ENCODE measurements around the gene ZNF653. TPM values are rescaled to one million over a fixed set of nuclear protein-coding genes. Genes with fewer than 3 reads are reported as not detected.

ZNF653 gene
- polyA plus RNA-seq, 1 donor, result 6.7 TPM

DNA sequence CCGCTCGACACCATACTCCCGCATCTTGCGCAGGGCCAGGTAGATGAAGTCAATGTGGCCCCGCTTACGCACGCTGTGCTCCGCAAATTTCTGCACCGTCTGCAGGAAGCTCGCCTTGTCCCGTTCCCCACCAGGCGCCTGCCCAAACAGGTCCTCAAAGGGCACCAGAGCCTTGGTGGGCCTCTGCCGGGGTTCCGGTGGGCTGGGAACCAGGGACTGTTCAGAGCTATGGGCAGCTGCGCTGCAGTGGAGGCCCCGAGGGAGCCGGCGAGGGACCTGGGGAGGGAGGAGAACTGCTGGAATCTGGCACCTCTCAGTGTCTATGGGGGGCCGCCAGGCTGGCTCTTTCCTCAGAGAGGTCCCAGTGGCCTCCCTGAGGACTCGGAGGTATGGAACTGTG is 8.3 kb upstream of the ZNF653 start:
- no peak for DNase-seq

DNA sequence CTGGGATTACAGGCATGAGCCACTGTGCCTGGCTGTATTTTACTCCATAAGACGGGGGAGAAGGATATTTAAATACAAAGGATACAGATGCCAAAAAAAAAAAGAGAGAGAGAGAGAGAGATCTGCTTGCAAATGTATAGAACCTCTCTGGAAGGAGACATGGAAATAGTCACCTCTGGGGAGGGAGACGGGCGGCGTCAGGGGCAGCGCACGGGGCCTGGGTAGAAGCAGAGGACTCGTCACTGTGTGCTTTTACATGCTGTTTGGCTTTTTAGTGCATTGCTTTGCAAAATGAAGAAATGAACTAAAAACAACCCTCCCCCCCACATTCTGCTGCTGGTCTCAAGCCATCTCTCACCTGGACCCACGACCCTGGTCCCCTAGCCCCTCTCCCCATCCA is 4.8 kb upstream of the ZNF653 start:
- no peak for DNase-seq

DNA sequence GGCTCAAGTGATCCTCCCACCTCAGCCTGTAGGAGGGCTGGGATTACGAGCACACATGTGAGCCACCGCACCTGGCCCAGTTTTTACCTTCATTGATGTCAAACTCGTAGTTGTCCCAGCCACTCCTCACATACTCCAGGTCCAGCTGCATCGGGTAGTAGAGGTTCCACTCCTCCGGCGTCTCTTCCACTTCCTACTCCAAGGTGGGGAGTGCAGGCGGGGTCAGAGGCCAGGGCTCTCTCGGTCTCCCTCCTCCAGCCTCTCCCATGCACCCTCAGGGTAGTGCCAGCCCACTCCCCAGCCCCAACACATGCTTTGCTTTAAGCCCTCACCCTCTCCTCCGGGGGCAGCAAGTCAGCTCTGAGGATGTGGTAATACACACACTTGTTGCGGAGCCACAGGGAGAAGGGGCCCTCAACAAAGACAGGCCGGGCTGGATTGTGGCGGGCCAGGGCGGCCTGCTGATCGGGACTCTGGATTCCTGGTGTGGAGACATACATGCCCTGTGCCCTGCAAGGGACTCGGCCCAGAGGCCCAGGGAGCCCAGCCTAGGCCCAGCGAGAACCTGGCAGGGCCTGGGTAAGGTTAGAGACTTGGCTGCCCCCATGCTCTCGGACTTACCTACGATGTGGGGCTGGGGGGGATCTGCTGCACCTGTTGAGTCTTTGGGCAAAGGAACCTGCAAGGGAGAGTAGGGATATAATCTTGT is 1.9 kb upstream of the ZNF653 start:
- DNase-seq, result no peak

DNA sequence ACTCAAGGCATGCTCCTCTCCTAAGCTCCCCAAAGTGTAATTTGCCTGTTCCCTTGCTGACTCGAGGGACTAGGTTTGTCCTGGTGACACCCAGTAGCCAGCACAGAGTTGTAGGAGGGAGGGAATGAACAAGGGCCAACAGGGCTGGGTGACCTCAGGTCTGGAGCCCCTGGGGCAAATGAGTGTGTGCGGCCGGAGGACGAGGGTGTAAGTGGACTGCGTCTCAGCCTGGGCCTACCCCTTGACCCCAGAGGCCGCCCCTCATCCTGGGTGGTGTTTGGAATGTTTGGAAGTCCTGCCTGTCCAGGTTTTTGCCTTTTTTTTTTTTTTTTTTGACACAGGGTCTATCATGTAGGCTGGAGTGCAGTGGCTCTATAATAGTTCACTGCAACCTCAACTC is 1.3 kb upstream of the ZNF653 start:
- no peak for DNase-seq

DNA sequence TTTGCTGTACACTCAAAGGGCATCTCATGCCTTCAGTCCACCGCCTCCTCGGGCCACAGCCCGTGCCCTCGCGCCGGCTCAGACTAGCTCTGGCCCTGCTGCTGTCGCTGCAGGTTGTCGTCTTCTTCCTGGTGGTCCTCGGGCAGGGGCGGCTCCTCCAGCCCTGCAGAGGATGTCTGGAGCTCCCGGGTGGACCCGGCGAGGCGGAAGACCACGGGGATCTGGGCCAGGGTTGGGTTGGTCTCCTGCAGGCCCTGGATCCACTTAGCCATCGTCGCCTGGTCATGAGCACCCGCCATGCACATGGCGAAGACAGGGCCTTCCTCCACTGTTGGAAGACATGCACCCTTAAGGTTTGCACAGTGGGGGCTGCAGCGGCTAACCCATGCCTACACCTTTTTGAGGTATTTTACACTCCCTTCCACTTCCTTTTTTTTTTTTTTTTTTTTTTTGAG is 489 bp upstream of the ZNF653 start:
- DNase-seq, result no peak

DNA sequence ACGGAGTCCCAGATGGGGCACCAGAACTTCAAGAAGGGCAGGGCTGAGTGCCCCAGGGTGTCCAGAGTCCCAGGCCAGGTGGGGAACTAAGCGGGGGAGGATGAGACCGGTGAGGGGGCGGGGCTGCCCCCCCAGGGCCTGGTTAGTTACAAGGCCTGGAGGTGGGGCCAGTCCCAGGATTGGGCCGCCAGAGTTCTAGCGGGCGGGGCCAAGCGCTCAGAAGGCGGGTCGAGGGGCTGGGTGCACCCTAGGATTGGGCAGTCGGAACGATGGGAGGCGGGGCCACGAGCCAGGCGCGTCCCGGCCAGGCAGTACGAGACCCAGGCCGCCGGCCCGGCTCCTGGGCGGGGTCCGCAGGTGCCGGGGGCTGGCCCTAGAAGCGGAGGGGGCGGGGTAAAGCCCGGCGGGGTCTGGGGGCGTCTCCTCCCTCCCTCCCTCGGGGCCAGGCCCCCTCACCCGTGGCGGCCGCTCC is 571 bp downstream of the ZNF653 start:
- peak; percentile 94 for DNase-seq

DNA sequence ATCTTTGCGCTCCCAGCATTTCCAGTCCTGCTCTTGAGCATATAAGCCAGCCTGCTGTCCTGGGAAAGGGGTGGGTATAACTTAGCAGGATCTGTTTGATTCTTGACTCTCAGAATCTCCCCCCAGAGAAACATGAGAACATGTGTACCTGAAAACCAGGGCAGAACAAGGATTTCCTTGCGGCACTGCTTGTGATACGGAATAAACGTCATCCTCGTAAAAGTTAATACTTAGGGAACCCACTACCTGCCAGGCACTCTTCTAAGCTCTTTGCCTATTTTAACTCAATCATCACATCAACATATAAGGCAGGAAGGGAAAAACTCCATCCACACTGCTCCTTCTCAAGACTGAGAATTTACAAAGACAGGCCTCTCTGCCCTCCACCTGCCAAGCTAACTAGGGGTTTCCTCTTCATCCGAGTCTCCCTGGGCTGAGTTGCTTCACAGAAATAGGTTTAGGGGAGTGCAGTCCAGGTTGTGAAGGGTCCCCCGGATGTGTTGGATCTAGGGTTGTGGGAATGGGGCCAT is 1.1 kb downstream of the ZNF653 start:
- DNase-seq, result no peak

DNA sequence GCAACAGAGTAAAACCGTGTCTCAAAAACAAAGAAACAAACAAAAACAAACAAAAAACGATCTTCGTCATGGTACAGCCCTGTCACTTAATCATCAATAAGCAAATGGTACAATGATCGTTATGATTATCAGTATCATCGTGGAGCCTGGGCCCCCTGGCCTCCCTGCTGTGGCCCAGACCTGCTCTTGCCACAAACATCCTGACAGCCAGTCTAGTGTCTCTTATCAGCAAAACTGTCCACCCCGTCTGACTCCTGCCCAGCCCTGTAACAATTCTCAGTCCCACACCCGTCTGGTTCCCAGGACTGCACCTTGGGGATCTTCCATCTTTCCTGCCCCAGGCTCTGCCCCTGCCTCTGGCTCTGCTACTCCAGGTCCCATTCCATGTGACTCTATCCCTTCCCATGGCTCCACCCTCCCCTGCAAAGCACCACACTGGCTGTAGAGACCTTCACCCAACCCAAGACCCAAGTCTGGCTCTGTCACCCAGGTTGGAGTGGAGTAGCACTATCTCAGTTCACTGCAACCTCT is 5.7 kb downstream of the ZNF653 start:
- no peak for DNase-seq

DNA sequence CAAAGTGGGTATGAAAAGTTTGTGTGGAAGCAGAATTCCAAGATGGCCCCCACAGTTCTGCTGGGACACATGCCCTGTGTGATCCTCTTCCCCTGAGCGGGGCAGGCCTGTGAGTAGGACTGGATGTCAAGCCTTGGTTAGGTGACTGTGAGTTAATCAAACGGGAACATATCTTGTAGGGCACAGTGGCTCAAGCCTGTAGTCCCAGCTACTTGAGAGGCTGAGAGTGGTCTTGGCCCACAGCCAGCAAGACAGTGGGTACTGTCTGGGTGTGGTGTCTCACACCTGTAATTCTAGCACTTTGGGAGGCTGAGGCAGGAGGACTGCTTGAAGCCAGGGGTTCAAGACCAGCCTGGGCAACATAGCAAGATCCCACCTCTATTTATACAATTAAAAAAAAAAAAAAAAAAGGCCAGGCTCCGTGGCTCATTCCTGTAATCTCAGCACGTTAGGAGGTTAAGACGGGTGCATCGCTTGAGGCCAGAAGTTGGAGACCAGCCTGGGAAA is 6.4 kb downstream of the ZNF653 start:
- DNase-seq, result no peak

DNA sequence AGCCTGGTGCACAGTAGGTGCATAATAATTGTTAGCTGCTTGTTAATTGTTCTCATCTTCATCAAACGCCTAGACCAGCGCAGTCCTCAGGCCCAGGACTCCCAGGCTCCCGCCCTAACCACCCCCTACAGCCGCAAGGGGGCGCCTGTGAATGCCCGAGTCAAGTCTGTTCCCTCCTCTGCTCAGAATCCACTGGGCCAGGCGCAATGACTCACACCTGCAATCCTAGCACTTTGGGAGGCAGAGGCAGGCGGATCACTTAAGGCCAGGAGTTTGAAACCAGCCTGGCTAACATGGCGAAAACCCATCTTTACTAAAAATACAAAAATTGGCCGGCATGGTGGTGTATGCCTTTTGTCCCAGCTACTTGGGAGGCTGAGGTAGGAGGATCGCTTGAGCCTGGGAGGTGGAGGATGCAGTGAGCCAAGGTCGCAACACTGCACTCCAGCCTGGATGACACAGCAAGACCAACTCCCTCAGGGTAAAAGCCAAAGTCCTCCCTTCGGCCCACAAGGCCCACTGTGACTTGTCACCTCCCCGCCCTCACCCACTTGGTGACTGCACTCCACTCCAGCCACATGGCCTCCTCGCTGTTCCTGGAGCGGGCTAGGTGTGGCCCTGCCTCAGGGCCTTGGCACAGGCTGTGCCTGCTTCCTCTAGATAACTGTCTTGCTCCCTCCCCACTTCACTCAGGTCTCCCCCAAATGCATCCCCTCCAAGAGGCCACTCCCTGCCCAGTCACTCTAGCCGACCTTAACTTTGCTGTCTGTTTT is 9.1 kb downstream of the ZNF653 start:
- peak; percentile 41 for DNase-seq

DNA sequence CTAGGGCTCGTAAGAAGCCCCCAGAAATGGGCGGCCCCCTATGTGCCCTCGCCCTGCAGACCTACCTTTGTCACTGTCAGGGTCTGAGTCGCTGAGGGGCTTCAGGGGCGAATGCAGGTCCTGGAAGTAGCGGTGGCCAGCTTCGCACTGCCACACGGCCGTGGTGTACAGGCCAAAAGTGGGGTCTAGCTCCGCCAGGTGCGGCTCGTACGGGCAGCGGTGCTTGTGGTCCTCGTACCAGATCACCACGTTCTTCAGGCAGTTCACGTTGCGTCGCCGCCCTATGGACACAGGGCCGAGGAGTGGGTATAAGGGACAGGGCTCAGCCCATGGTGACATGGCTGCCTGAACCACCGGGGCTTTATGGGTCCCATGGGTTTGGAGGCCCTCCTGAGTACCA is 9.8 kb downstream of the ZNF653 start:
- DNase-seq, result no peak

DNA sequence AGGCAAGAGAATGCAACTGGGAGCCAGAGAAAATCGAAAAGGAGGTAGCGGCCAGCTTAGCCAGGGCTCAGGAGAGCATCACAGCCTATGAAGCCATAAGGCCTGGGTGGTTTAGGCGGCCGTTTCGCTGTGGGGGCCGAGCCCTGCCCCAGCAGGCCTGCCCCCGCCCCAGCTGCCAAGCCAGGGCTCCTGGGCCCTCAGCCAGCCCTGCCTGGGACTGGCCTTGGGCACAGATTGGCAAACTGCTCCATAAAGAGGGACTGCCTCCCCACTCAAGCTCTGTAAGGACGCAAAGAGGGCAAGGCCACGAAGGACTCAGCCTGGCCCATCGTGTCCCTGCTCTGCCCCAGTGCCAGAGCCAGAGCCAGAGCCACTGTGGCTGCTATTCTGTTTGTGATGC is 10.2 kb downstream of the ZNF653 start:
- DNase-seq, result no peak

DNA sequence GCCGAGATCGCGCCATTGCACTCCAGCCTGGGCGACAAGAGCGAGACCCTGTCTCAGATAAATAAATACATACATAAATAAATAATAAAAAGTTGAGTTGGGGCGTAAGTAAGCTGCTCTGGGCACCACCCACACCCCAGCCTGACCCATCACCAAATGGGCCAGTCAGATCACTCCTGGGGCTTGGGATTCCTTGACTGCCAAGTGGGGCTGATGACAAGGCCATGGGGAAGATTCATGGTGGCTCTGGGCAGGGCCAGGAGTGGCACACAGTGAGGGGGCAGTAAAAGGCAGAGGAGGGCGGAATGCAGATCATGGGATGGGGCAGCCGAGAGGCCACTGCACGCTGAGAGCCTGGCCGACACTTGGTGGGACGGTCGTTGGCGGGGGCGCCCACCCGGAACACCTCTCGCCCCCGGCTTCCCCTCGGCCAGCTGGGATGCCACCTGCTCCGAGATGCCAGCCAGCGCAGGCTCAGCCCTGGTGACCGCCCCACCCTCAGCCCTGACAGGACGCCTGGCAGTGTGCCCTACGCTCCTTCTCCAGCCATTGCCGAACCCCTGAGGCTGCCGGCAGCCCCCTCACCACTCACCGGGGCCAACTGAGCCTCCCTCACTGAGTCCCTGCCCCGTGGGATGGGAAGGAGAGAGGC is 10.9 kb downstream of the ZNF653 start:
- no peak for DNase-seq

DNA sequence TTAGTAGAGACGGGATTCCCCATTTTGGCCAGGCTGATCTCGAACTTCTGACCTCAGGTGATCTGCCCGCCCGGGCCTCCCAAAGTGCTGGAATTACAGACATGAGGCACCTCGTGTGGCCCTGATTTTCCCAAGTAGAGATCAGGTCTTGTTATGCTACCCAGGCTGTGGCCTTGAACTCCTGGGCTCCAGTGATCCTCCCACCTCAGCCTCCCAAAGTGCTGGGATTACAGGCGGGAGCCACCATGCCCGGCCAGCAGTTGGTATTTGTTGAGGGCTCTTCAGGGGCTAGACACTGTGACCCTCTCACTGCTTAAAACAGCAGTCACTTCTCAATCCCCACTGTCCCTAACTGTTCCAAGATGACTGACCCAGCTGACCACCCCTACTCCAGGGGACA is 16.3 kb downstream of the ZNF653 start:
- no peak for DNase-seq

DNA sequence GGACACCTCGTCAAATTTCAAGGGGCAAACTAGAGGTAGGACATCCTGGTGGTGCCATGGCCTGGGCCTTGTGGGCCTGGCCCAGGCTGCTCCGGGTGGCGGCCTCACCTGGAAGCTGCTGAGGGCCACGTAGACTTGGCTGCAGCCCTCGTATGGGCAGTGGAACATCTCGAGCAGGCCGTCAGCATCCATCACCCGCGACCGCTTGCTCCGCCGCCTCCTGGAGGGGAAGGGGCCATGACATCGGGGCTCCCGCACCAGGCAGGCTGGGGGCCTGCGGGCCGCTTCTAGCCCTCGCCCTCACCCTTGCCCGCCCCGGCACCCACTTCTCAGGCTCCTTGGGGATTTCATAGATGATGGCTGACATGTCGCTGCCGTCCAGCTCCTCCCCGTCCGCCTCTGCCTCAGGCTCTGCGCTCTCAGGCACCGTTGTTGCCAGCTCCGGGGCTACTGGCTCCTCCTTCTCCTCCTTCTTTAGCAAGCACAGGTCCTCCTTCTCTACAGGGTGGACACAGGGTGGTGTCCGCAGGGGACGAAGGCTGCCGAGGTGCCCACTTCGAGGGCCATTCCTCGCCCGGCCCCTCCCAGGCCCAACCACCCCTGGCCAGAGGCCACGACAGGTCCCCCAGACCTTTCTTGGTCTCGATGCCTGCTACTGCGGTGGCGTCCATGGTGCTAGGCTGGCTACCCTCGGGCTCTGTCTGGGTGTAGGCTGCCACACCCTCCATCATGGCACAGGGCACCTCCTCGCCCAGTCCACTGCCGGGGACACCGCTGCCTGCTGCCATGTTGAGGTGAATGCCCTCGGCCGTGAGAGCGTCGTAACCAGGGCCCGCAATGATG is 18.8 kb downstream of the ZNF653 start:
- no peak for DNase-seq

DNA sequence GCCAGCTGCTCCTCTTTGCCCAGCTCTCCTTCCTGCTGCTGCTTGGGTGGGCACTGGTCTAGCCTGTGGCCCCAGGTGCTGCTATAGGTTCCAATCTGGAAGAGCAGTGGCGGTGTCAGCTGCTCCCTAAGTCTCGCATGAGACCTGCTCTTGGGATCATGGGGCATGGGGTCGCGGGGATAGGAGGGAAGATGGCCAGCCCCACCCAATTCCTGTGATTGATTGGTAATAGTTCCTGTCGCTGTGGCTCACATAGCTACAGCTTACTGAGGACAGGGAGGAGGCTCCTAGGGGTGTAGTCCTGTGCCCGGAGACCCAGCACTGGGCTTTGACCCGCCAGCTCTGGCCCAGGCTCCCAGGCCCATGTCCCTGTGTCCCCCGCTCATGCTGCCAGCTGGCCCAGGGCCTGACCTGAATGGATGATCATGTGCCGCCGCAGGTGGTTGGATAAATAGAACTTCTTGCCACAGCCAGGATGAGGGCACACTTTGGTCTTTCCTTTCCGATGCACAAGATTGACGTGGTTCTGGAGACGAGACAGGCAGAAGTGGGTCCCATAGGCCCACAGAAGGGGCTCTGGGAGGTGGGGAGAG is 20.3 kb downstream of the ZNF653 start:
- DNase-seq, result no peak

DNA sequence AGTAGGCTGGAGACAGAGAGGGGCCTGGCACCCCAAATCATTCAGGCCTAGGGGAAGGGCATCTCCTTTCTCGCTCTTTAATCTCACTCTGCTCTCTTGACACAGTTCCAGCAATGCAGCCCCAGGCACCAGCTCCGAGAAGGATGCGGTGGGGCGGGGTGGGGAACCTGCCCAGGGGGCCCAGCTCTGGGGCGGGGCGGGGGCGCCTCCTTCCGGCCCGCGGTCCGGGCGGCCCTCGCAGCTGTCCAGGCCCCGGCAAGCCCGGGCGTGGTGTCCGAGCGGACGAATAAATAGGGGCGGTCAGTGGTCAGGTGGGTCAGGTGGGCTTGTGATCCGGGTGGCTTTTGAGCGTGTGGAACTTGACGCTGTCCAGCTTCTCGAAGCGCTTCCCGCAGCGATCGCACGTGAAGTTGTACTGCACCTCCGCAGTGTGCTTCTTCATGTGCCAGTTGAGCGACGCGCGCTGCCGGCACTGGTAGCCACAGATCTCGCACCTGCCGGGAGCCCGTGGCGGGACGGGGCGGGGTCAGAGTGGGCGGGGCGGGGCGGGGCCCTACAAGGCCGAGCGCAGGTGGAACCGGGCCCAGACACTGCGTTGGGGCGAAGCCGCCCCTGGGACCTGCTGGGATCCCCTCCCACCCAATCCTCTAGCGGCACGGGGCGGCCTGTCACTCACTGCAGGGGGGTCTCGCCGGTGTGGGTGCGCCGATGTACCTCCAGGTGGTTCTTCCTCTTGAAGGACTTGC is 22.1 kb downstream of the ZNF653 start:
- no peak for DNase-seq

DNA sequence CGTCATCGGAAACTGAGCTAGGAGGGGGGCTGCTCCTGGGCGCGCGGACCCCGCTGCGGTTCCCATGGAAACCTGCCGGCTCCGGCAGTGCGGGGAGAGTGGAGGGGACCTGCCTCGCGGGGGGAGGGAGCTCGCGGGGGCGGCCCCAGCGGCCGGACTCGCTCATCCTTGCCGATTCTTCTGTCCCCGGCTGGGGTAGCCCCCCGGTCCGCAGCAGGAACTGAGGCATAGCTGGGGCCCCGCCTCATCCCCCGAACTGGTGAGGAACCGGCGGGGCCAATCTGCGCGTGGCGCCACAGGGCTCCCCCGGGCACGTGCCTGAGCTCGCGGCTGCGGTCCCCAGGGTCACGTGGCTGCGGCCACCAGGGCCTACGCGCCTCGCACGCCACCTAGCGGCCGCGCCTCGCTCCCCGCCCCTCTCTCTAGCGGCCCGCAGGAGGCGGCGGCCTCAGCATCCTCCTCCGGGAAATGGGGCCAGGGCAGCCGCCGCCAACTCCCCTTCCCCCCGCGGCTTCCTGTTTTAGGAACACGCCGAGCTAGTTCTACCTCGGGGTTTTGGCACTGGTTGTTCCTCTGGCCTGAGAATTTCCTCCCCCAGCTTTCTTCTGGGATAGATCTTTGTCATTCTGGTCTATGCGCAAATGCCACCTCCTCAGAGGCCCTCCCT is 23.1 kb downstream of the ZNF653 start:
- DNase-seq, result peak; percentile 84

DNA sequence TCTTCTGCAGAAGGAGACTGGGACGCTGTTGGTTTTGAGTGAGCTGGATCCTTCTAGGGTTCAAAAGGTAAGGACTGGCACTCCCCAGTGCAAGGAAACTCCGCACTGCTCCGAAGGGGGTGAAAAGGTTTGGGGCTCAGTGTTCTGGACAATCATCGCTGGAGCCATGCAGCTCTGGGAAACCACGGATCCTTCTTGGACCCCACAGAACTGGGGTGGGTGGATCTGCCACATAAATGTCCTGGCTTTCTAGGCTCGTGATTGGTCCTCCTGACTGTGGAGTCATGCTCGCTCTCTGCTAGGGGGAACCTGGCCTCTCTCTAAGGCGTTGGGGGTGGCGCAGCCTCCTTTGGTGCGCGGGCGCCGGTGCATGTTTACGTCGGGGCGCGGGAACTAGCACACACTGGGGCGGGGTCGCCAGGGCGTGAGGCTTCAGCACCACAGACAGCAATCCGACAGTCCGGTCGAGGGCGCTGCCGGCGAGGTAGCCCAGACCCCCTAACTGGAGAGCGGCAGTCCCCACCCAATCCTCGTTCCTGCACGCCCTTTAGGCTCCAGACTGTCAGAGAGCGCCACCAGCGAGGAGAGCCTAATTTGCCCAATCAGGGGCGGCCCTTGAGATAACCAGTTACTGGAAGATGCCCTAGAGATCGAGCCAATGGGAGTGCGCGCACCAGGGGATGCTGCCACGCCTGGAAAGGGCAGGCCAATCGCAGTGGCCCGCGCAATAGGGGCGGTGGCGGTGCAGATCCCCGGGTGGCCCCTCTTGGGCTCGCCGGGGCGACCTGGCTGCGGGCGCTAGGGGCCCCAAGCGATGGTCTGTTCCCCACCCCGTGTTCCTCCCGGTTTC is 23.9 kb downstream of the ZNF653 start:
- peak; percentile 44 for DNase-seq

Data from hindlimb muscle (tissue), 1 donor.